HTERT RPE-1 (cell line): Measurements from ENCODE around the gene TRIM50.
"Not testable (repeated sequence)": the region's sequence is repeated elsewhere in the genome, so short reads cannot be mapped to it uniquely, and the experiment has no call there.

Experiments
- in situ Hi-C: fragments of 300-500 bp; cut with MboI; formaldehyde crosslinking; loops from 4 replicates; pipeline ENCODE4 v1.14.3; 2020; ENCODE audit warnings: low sequenced_read_pairs

TRIM50 gene

GRCh38 chr7:73350306-73351068 lies 22.6 kb upstream of the TRIM50 start:
- in situ Hi-C loops = no loop called here

GRCh38 chr7:73349763-73350162 lies 21.9 kb upstream of the TRIM50 start:
- in situ Hi-C loops = no loop called here

GRCh38 chr7:73345951-73346350 lies 18.1 kb upstream of the TRIM50 start:
- in situ Hi-C loops = no loop called here

- in situ Hi-C loops = no loop called here
Measured at GRCh38 chr7:73345538-73345937, 17.7 kb upstream of the TRIM50 start.

GRCh38 chr7:73343671-73344380 lies 15.9 kb upstream of the TRIM50 start:
- in situ Hi-C loops = no loop called here

- in situ Hi-C loops = no loop called here
Measured at GRCh38 chr7:73342645-73343044, 14.8 kb upstream of the TRIM50 start.

- in situ Hi-C loops = no loop called here
Measured at GRCh38 chr7:73341877-73342276, 14.0 kb upstream of the TRIM50 start.

GRCh38 chr7:73340514-73340913 lies 12.6 kb upstream of the TRIM50 start:
- in situ Hi-C loops = no loop called here

- in situ Hi-C loops = no loop called here
Measured at GRCh38 chr7:73338321-73338720, 10.4 kb upstream of the TRIM50 start.

- in situ Hi-C loops = no loop called here
Measured at GRCh38 chr7:73332447-73332846, 4.6 kb upstream of the TRIM50 start.

GRCh38 chr7:73330772-73331171 lies 2.9 kb upstream of the TRIM50 start:
- in situ Hi-C loops = no loop called here

- in situ Hi-C loops = no loop called here
Measured at GRCh38 chr7:73329861-73330581, 2.1 kb upstream of the TRIM50 start.

- in situ Hi-C loops = no loop called here
Measured at GRCh38 chr7:73328696-73329095, 814 bp upstream of the TRIM50 start.

GRCh38 chr7:73327449-73327848 lies 433 bp downstream of the TRIM50 start:
- in situ Hi-C loops = not testable (repeated sequence)

GRCh38 chr7:73325424-73325823 lies 2.5 kb downstream of the TRIM50 start:
- in situ Hi-C loops = not testable (repeated sequence)

- in situ Hi-C loops = not testable (repeated sequence)
Measured at GRCh38 chr7:73324081-73324845, 3.6 kb downstream of the TRIM50 start.

- in situ Hi-C loops = not testable (repeated sequence)
Measured at GRCh38 chr7:73323434-73324080, 4.3 kb downstream of the TRIM50 start.

- in situ Hi-C loops = not testable (repeated sequence)
Measured at GRCh38 chr7:73320009-73320408, 7.9 kb downstream of the TRIM50 start.

- in situ Hi-C loops = not testable (repeated sequence)
Measured at GRCh38 chr7:73319541-73319940, 8.3 kb downstream of the TRIM50 start.

GRCh38 chr7:73318656-73319204 lies 9.2 kb downstream of the TRIM50 start:
- in situ Hi-C loops = not testable (repeated sequence)
